HG03442 (cell line): ENCODE measurements around the gene PSME1.
"Not testable (repeated sequence)": the region's sequence is repeated elsewhere in the genome, so short reads cannot be mapped to it uniquely, and the experiment has no call there.

Source experiments
- ATAC-seq: cut with Tn5 transposase; IDR thresholded peaks from one replicate; pipeline ENCODE4 v1.9.1; 2021; ENCODE audit warnings: mild to moderate bottlenecking, moderate library complexity; ENCODE audit not compliant: unreplicated experiment

The PSME1 gene

GRCh38 chr14:24103451-24103850, 32.5 kb upstream of the PSME1 start:
- no peak for ATAC-seq

- ATAC-seq: not testable (repeated sequence)
These were observed 30.3 kb upstream of the PSME1 start for GRCh38 chr14:24105609-24106239.

GRCh38 chr14:24106672-24107271, 29.2 kb upstream of the PSME1 start:
- no peak for ATAC-seq

GRCh38 chr14:24108336-24108874, 27.6 kb upstream of the PSME1 start:
- ATAC-seq: no peak

- no peak for ATAC-seq
These were observed 25.9 kb upstream of the PSME1 start for GRCh38 chr14:24110060-24110459.

GRCh38 chr14:24110523-24110922, 25.5 kb upstream of the PSME1 start:
- ATAC-seq: no peak

- ATAC-seq: no peak
These were observed 22.6 kb upstream of the PSME1 start for GRCh38 chr14:24113379-24113800.

- ATAC-seq: peak; percentile 25
These were observed 22.0 kb upstream of the PSME1 start for GRCh38 chr14:24113801-24114531.

- peak; percentile 82 for ATAC-seq
These were observed 21.2 kb upstream of the PSME1 start, which contains the start of the genes DCAF11 and NRL for GRCh38 chr14:24114532-24115421. Gene DCAF11, plus strand, starts transcription at chr14:24114777. Its CDS starts 818 bp downstream, at chr14:24115595. Gene NRL, minus strand, starts transcription at chr14:24114949. Its CDS starts 32,101 bp downstream, at chr14:24082848.

GRCh38 chr14:24115422-24116127, 20.4 kb upstream of the PSME1 start:
- ATAC-seq: no peak

- no peak for ATAC-seq
These were observed 19.7 kb upstream of the PSME1 start for GRCh38 chr14:24116128-24116814.

GRCh38 chr14:24117179-24117578, 18.8 kb upstream of the PSME1 start:
- no peak for ATAC-seq

- no peak for ATAC-seq
These were observed 16.3 kb upstream of the PSME1 start for GRCh38 chr14:24119691-24120090.

GRCh38 chr14:24121210-24121609, 14.8 kb upstream of the PSME1 start:
- ATAC-seq: no peak

GRCh38 chr14:24122416-24122815, 13.6 kb upstream of the PSME1 start:
- ATAC-seq: no peak

GRCh38 chr14:24122898-24123297, 13.1 kb upstream of the PSME1 start:
- no peak for ATAC-seq

- ATAC-seq: peak; percentile 42
These were observed 12.3 kb upstream of the PSME1 start for GRCh38 chr14:24123424-24124417.

- no peak for ATAC-seq
These were observed 9.1 kb upstream of the PSME1 start for GRCh38 chr14:24126939-24127338.
